AG04450 (cell line): Measurements from ENCODE around the gene IFI30. TPM values are rescaled to one million over a fixed set of nuclear protein-coding genes. Genes with fewer than 3 reads are reported as not detected.

ENCODE experiments used
- CTCF ChIA-PET: fragments of 300-600, 350-600 bp; formaldehyde crosslinking; extraction: SDS; loops from one replicate; lab custom pipeline; 2022; ENCODE audit warnings: antibody characterized with exemption, inconsistent platforms; lab: Charles Lee
- POLR2A ChIA-PET: fragments of 350-600 bp; formaldehyde crosslinking; extraction: SDS; loops from one replicate; lab custom pipeline; 2021; ENCODE audit warnings: antibody characterized with exemption, inconsistent platforms; lab: Yijun Ruan, JAX
- DNase-seq: peaks from one replicate; pipeline ENCODE4 v3.0.0-alpha.2; 2011; ENCODE audit warnings: low read depth, low spot score
- H3K27ac ChIP-seq: one replicate; pipeline ENCODE4 v1.5.1; 2012; ENCODE audit warnings: low read depth, low read length, control low read depth
- H3K27me3 ChIP-seq: one replicate; pipeline ENCODE4 v1.6.0; 2012; ENCODE audit warnings: low read length; ENCODE audit not compliant: control insufficient read depth, insufficient read depth
- H3K4me3 ChIP-seq: 2 replicates; pipeline ENCODE4 v1.5.1; 2011; ENCODE audit warnings: mild to moderate bottlenecking, low read depth, low read length, control low read depth
- H3K9me3 ChIP-seq: 2 replicates; pipeline ENCODE4 v1.5.1; 2012; ENCODE audit warnings: low read length; ENCODE audit not compliant: control insufficient read depth, insufficient read depth
- polyA plus RNA-seq: library from polyadenylated mRNA; depleted of rRNA; stranded (reverse); fragments of >200 nt; gene quantifications from 2 replicates; pipeline ENCODE4 v1.2.3, GENCODE V29; 2011
- TF ChIP-seq, protein P1 (sequence below): IDR thresholded peaks from 2 replicates; pipeline ENCODE4 v1.5.1; 2011; ENCODE audit warnings: low read depth, low read length, control low read depth, inconsistent platforms

IFI30 gene
- polyA plus RNA-seq, 1 experiment: 6.9 TPM

DNA sequence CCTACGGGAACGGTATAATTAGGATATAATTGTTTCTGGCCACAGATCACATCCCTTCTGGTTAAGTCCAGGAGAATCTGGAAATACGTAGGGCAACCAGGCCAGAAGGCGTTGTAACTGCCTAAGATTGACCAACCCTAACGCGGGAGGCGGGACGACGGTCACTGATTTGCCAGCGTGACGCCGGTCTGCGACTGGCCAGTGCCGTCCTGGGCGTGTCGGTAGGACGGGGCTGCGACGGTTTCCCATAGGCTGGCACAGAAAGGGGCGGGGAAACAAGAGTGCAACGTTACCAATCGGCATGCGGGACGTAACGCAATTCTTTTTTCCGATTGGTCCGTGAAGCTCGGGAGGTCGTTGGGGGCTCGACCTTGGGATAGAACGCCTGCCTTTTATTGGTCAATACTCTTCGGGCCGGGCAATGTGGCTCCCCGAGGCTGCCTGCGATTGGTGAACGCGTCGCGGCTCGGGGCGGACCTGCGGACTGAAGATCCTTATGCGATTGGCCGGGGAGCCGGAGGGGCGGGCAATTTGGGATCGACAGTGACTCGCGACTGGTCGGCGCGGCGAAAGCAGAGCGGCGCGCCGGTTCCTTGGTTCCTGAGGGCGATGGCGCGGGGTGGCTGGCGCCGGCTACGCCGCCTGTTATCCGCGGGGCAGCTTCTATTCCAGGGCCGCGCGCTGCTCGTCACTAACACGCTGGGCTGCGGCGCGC, 19.2 kb downstream of the IFI30 start, which contains the start of gene MPV17L2:
Gene MPV17L2, plus strand, starts transcription at position 546 of the 715 bp plus-strand sequence. Its CDS starts 64 bp downstream, at position 610.
- Histone ChIP-seq H3K4me3 (peak within 1 kb of the TSS; percentile 84), H3K27me3 (no peaks in the 10 kb centered on the region), H3K9me3 (no peaks in the 10 kb centered on the region; the same call in 1 of the 2 replicates), H3K27ac (peak within 1 kb of the TSS; percentile 90)
- ChIA-PET CTCF (interaction anchor here (0.7 to 4.1 kb wide), 14 partner anchors 10 to 209 kb away, joined by 3 to 99 read pairs (median 6); partner anchors contain the start of gene RAB3A), POLR2A (interaction anchor here (0.6 to 4.5 kb wide), 13 partner anchors 11 to 517 kb away, joined by 3 to 30 read pairs (median 4); partner anchors contain the start of genes GDF15, JUND and RAB3A)
- peak; percentile 100 for DNase-seq
- TF ChIP-seq, protein P1, sequence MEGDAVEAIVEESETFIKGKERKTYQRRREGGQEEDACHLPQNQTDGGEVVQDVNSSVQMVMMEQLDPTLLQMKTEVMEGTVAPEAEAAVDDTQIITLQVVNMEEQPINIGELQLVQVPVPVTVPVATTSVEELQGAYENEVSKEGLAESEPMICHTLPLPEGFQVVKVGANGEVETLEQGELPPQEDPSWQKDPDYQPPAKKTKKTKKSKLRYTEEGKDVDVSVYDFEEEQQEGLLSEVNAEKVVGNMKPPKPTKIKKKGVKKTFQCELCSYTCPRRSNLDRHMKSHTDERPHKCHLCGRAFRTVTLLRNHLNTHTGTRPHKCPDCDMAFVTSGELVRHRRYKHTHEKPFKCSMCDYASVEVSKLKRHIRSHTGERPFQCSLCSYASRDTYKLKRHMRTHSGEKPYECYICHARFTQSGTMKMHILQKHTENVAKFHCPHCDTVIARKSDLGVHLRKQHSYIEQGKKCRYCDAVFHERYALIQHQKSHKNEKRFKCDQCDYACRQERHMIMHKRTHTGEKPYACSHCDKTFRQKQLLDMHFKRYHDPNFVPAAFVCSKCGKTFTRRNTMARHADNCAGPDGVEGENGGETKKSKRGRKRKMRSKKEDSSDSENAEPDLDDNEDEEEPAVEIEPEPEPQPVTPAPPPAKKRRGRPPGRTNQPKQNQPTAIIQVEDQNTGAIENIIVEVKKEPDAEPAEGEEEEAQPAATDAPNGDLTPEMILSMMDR: no peak

DNA sequence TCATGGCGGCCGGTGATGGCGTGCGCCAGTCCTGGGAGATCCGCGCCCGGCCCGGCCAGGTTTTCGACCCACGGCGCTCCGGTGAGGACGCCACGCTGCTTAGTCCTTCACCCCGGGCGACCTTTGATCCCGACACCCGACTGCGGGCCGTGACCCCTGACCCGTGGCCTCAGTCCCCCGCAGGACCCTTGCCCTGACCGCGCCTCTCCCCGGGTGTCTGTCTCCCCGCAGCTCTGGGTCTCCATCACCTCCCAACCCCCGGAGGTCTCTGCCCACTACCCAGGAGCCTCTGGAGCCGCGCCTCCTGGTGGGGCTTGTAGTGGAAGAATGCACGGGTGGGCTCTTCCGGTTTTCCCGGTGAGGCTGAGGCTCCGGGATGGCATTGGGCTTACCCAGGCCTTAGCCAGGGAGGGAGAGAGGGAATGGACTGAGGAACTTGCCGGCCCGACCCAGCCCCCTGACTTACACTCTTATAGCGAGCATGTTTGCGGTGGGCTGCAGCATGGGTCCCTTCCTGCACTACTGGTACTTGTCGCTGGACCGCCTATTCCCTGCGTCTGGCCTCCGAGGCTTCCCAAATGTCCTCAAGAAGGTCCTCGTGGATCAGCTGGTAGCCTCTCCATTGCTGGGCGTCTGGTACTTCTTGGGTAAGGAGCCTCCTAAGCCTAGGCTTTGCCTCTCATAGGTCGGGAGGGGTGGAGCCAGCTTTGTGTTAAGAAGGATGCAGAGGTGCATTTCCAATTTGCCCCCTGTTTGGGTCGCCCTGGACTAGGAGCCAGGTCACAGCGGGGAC, 20.0 kb downstream of the IFI30 start:
- TF ChIP-seq, protein P1: no peak
- Histone ChIP-seq H3K9me3 (no peaks in the 10 kb centered on the region; the same call in 1 of the 2 replicates), H3K27me3 (no peaks in the 10 kb centered on the region), H3K27ac (peak overlapping the region; percentile 31), H3K4me3 (peak overlapping the region; percentile 84)
- CTCF ChIA-PET: interaction anchor here (0.7 to 4.1 kb wide), 4 partner anchors 11 to 86 kb away, joined by 3 to 99 read pairs (median 10); a partner anchor contains a TSS
- POLR2A ChIA-PET: interaction anchor here (0.6 to 4.5 kb wide), 11 partner anchors 11 to 516 kb away, joined by 3 to 30 read pairs (median 4); partner anchors contain the start of genes GDF15, JUND and RAB3A
- no peak for DNase-seq

DNA sequence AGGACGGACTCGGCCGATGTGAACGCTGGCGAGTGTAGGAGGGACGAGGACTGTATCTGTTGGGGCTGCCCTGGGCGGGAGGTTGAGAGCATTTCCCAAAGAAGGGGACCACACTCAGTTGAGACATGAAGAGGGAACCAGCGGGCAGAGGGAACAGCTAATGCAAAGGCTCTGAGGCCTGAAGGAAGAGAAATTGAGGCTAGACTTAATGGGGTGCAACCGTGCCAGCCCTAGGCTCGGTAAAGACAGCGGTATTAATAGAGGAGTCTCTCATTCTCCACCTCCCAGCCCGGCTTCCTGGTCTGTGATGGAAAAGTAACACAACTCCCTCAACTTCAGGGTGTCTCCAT, 20.5 kb downstream of the IFI30 start:
- TF ChIP-seq, protein P1: no peak
- peak overlapping the region; percentile 84 for H3K4me3 ChIP-seq
- no peaks in the 10 kb centered on the region for H3K27me3 ChIP-seq
- H3K9me3 ChIP-seq: no peaks in the 10 kb centered on the region; the same call in 1 of the 2 replicates
- H3K27ac ChIP-seq: no peak overlapping the region
- no peak for DNase-seq
- ChIA-PET POLR2A (interaction anchor here (0.9 to 4.5 kb wide), 5 partner anchors 10 to 98 kb away, joined by 3 to 30 read pairs (median 5); partner anchors contain the start of genes JUND and RAB3A), CTCF (interaction anchor here (0.7 to 4.1 kb wide), 3 partner anchors 10 to 58 kb away, joined by 3 to 99 read pairs (median 3); a partner anchor contains a TSS)

DNA sequence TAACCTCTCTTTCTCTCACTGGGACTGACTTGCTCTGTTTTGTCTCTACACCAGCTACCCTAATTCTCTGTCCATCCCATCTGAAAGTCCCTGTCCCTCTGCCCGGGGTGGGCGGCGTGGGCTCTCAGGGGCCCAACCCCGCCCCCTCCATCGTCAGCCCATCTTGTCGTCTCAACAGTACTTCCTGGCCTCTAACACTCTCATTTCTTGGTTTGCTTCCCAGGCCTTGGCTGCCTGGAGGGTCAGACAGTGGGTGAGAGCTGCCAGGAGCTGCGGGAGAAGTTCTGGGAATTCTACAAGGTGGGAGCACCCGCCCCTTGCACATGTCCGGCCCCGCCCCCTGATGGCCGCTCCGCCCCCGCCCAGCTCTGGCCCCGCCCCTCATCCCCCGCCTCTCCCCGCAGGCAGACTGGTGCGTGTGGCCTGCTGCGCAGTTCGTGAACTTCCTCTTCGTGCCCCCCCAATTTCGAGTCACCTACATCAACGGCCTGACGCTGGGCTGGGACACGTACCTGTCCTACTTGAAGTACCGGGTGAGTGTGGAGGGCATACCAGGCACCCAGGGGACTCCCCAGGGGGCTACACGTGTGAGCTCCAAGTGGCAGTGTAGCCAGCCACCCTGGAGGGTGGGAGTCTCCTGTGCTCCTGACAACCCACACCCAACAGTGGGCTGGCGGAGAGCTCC, 21.1 kb downstream of the IFI30 start:
- CTCF ChIA-PET: interaction anchor here (0.7 to 4.1 kb wide), 3 partner anchors 10 to 57 kb away, joined by 3 to 99 read pairs (median 3); a partner anchor contains a TSS
- no peaks in the 10 kb centered on the region for H3K27me3 ChIP-seq
- no peak for DNase-seq
- H3K4me3 ChIP-seq: peak overlapping the region; percentile 84; the same call in 1 of the 2 replicates
- peak overlapping the region; percentile 39 for H3K27ac ChIP-seq
- H3K9me3 ChIP-seq: no peaks in the 10 kb centered on the region; the same call in 1 of the 2 replicates
- TF ChIP-seq, protein P1: no peak
- POLR2A ChIA-PET: interaction anchor here (0.9 to 4.5 kb wide), 4 partner anchors 10 to 98 kb away, joined by 3 to 30 read pairs (median 4); partner anchors contain the start of gene RAB3A
